Measurements from ENCODE around the gene RAP1GDS1. TPM values are rescaled to one million over a fixed set of nuclear protein-coding genes. Genes with fewer than 3 reads are reported as not detected.

The RAP1GDS1 gene
- total RNA-seq, 1 experiment from 2014 or later, result 40.8 TPM

DNA sequence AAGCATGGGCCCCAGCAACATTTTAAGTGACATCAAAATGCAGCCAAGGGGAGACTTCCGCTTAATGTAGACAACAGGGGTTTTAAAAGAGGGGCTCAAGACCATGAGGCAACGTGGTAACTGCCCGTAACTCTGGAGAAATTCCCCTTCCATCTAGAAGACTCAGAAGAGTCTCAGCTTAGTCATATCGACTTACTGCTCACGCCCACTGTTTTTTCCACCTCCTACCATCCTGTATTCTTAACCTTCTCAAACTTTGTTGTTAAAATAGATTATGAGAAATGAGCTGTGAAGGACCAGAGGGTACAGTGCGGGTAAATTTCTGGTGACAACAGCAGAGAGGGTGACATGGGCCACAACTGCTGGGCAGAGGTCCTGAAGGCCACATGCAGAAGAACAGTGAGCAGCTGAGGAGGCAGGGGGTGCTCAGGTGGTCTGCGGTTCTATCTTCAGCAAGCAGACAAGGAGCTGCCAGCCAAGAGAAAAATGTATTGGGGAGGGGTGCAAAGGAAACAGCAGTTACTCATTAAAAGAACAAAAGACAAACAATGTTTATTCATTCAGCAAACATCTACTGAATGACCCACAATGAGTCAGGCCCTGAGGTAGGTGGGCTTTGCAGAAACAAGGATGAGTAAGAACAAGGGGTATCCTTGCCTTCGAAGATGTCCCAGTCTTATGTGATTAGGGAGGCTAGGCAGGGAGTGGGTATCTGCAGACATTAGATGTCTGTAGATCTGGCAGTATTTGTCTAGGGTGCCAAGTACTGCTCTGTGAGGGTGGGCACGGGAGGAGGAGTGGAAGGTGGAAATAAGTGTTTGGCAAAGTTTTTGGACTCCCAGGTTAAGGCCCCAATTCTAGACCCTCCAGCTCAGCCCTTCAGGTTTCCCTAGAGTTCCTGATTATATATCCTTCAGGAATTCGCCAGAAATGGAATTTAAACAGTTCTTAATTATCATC is 221.9 kb downstream of the RAP1GDS1 start:
- DNase-seq (ENCODE audit: low read depth, low spot score) (peak; percentile 10), ATAC-seq (peak; percentile 59; the same call in 1 of the 2 replicates)
- no peaks in the 10 kb centered on the region for H3K27me3 ChIP-seq (ENCODE audit: insufficient read depth, low read length)
- H3K79me2 ChIP-seq (ENCODE audit: insufficient read depth, low read length), result peaks cover 55% of the 10 kb centered on the region
- TF ChIP-seq SRF (IDR thresholded peaks at IDR 0.05; ENCODE audit: low read depth), result no peak
- TF ChIP-seq, protein P1, sequence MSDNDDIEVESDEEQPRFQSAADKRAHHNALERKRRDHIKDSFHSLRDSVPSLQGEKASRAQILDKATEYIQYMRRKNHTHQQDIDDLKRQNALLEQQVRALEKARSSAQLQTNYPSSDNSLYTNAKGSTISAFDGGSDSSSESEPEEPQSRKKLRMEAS (IDR thresholded peaks at IDR 0.05), result no peak
- TF ChIP-seq FOSL1 (IDR thresholded peaks at IDR 0.05; ENCODE audit: low read depth), result peak; percentile 70
- TF ChIP-seq, protein P2, sequence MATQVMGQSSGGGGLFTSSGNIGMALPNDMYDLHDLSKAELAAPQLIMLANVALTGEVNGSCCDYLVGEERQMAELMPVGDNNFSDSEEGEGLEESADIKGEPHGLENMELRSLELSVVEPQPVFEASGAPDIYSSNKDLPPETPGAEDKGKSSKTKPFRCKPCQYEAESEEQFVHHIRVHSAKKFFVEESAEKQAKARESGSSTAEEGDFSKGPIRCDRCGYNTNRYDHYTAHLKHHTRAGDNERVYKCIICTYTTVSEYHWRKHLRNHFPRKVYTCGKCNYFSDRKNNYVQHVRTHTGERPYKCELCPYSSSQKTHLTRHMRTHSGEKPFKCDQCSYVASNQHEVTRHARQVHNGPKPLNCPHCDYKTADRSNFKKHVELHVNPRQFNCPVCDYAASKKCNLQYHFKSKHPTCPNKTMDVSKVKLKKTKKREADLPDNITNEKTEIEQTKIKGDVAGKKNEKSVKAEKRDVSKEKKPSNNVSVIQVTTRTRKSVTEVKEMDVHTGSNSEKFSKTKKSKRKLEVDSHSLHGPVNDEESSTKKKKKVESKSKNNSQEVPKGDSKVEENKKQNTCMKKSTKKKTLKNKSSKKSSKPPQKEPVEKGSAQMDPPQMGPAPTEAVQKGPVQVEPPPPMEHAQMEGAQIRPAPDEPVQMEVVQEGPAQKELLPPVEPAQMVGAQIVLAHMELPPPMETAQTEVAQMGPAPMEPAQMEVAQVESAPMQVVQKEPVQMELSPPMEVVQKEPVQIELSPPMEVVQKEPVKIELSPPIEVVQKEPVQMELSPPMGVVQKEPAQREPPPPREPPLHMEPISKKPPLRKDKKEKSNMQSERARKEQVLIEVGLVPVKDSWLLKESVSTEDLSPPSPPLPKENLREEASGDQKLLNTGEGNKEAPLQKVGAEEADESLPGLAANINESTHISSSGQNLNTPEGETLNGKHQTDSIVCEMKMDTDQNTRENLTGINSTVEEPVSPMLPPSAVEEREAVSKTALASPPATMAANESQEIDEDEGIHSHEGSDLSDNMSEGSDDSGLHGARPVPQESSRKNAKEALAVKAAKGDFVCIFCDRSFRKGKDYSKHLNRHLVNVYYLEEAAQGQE (IDR thresholded peaks at IDR 0.05; ENCODE audit: low read depth), result no peak
- TF ChIP-seq EZH2 (IDR thresholded peaks at IDR 0.05), result no peak
- peak; percentile 48; the same call in 1 of the 2 replicates for TF ChIP-seq JUND (IDR thresholded peaks at IDR 0.05)
- TF ChIP-seq SIN3A (IDR thresholded peaks at IDR 0.05; ENCODE audit: low read depth), result no peak
- peak; percentile 57 for TF ChIP-seq SP1 (IDR thresholded peaks at IDR 0.05; ENCODE audit: low read depth)
- no peak for TF ChIP-seq CBX3 (IDR thresholded peaks at IDR 0.05; ENCODE audit: low read depth)
- no peak for TF ChIP-seq RAD21 (IDR thresholded peaks at IDR 0.05; ENCODE audit: low read depth)
- no peak for TF ChIP-seq ZNF274 (IDR thresholded peaks at IDR 0.05; ENCODE audit: low read depth, low read length)
- 0 out of 2 replicates have a peak, but pooled peaks have one; percentile 23 for TF ChIP-seq EGR1 (IDR thresholded peaks at IDR 0.05; ENCODE audit: low read depth)
- no peak for TF ChIP-seq ZFX (IDR thresholded peaks at IDR 0.05)
- H3K27ac ChIP-seq (ENCODE audit: low read depth, low read length), result no peak overlapping the region
- peak overlapping the region in 1 of 2 experiments; percentile 16; a peak in 2 of 4 replicates for H3K4me3 ChIP-seq (replicated peaks in 1 of 2; ENCODE audit: low read depth in 1 of 2, low read length in 2 of 2)
- H3K4me1 ChIP-seq (ENCODE audit: control insufficient read depth in 1 of 2, insufficient read depth in 2 of 2, low read length in 2 of 2), result peaks cover 3 to 59% of the 10 kb centered on the region in 2 experiments; a peak in 3 of 4 replicates
- POLR2A ChIA-PET, result no interaction called here
- H3K9ac ChIP-seq (ENCODE audit: low read length), result peak overlapping the region; percentile 1; the same call in 1 of the 2 replicates
- no peaks in the 10 kb centered on the region for H3K9me2 ChIP-seq (ENCODE audit: insufficient read depth)
- no peak overlapping the region for H2AFZ ChIP-seq (ENCODE audit: low read depth, low read length, poor library complexity, severe bottlenecking)
- H3K36me3 ChIP-seq (ENCODE audit: control insufficient read depth in 1 of 2, insufficient read depth in 2 of 2, low read length in 2 of 2), result peaks cover 3 to 9% of the 10 kb centered on the region in 2 experiments; a peak in 1 of 4 replicates
- RAD21 ChIA-PET (ENCODE audit: low non-redundant PET in 1 of 2, low total read pairs in 2 of 2, uncharacterized antibody in 2 of 2, unreplicated experiment in 2 of 2), result no interaction called here
- H3K4me2 ChIP-seq (ENCODE audit: low read length), result peak overlapping the region; percentile 59
- H3K9me3 ChIP-seq (ENCODE audit: control insufficient read depth in 1 of 2, insufficient read depth in 1 of 2, low read depth in 1 of 2, low read length in 2 of 2), result no peaks in the 10 kb centered on the region
- no peaks in the 10 kb centered on the region for H4K20me1 ChIP-seq (ENCODE audit: insufficient read depth)
- intact Hi-C loops (cut with micrococcal nuclease), result no loop called here
- CTCF ChIA-PET, result interaction anchor here (1.0 kb wide), 1 partner anchor 15 kb away, joined by 3 read pairs; no protein-coding TSS in a partner anchor
- BruUV-seq (replicated peaks), result no TSS peak
